Fibroblast of lung (primary cell): ENCODE measurements around the gene MAP3K2. TPM values are rescaled to one million over a fixed set of nuclear protein-coding genes. Genes with fewer than 3 reads are reported as not detected.

Source experiments
- DNase-seq, 2 donors: peaks; one replicate each; pipeline versions ENCODE4 v3.0.0 to v3.0.0-alpha.2; 2010; ENCODE audit warnings: low read depth in 2 of 2
- H2AFZ ChIP-seq: 2 replicates; pipeline ENCODE4 v1.5.1; 2012; ENCODE audit warnings: low read length, control low read depth, inconsistent platforms
- H3K27ac ChIP-seq: 2 replicates; pipeline ENCODE4 v1.5.1; 2011; ENCODE audit warnings: low read length, control low read depth; ENCODE audit not compliant: insufficient read depth
- H3K27me3 ChIP-seq: 2 replicates; pipeline ENCODE4 v1.5.1; 2011; ENCODE audit warnings: mild to moderate bottlenecking, low read length; ENCODE audit not compliant: control insufficient read depth, insufficient read depth
- H3K36me3 ChIP-seq: 2 replicates; pipeline ENCODE4 v1.5.1; 2011; ENCODE audit warnings: low read length; ENCODE audit not compliant: control insufficient read depth, insufficient read depth
- H3K4me1 ChIP-seq: 2 replicates; pipeline ENCODE4 v1.5.1; 2011; ENCODE audit warnings: low read length; ENCODE audit not compliant: control insufficient read depth, insufficient read depth; ENCODE audit errors: extremely low read depth
- H3K4me2 ChIP-seq: 2 replicates; pipeline ENCODE4 v1.5.1; 2011; ENCODE audit warnings: low read length, control low read depth; ENCODE audit not compliant: insufficient read depth; ENCODE audit errors: extremely low read depth
- H3K4me3 ChIP-seq, 4 experiments: fragments of 200-600 bp in 1 of 4; sonication (generic) in 1 of 4; replicated peaks in 1 of 4; 2 replicates each; pipeline ENCODE4 v1.5.1; 2011 to 2016; ENCODE audit warnings: low read length in 4 of 4, low read depth in 3 of 4, mild to moderate bottlenecking in 3 of 4, control low read depth in 2 of 4, inconsistent platforms in 1 of 4, mixed read lengths in 1 of 4; ENCODE audit not compliant: insufficient read depth in 1 of 4; ENCODE audit errors: control extremely low read depth in 1 of 4
- H3K79me2 ChIP-seq: 2 replicates; pipeline ENCODE4 v1.5.1; 2012; ENCODE audit warnings: mild to moderate bottlenecking, low read length, inconsistent platforms; ENCODE audit not compliant: control insufficient read depth, insufficient read depth
- H3K9ac ChIP-seq: 2 replicates; pipeline ENCODE4 v1.5.1; 2011; ENCODE audit warnings: mild to moderate bottlenecking, low read length, control low read depth; ENCODE audit not compliant: insufficient read depth
- H3K9me3 ChIP-seq: 2 replicates; pipeline ENCODE4 v1.5.1; 2012; ENCODE audit warnings: low read depth, low read length; ENCODE audit not compliant: control insufficient read depth, insufficient read depth
- H4K20me1 ChIP-seq: 2 replicates; pipeline ENCODE4 v1.5.1; 2011; ENCODE audit warnings: low read length; ENCODE audit not compliant: control insufficient read depth, insufficient read depth; ENCODE audit errors: extremely low read depth
- EZH2 ChIP-seq: IDR thresholded peaks from 2 replicates; pipeline ENCODE4 v1.5.1; 2012; ENCODE audit warnings: low read length, control low read depth, mild to moderate bottlenecking; ENCODE audit errors: missing control alignments
- polyA plus RNA-seq, 2 donors: library from polyadenylated mRNA; depleted of rRNA in 1 of 2; stranded (reverse) in 1 of 2; unstranded in 1 of 2; fragments of >200 nt; gene quantifications; 2 replicates each; pipeline ENCODE4 v1.2.1, GENCODE V29; 2011 to 2012; ENCODE audit warnings: missing spikeins in 1 of 2
- total RNA-seq: library from RNA; depleted of rRNA; stranded (reverse); fragments of >200 nt; gene quantifications from 2 replicates; pipeline ENCODE4 v1.2.1, GENCODE V29; 2014
- TF ChIP-seq, protein P1 (sequence below), 2 donors: IDR thresholded peaks in 1 of 2; conservative IDR thresholded peaks in 1 of 2; 1 replicate in 1 of 2; 2 replicates in 1 of 2; pipeline ENCODE4 v1.5.1; 2011 to 2012; ENCODE audit warnings: low read length in 2 of 2, control low read depth in 1 of 2, inconsistent platforms in 1 of 2, low read depth in 1 of 2, mild to moderate bottlenecking in 1 of 2

The MAP3K2 gene
- total and polyA plus RNA-seq, 2 donors (not counting 1 experiment from before 2014, with no cell fraction given), result 15.6 to 30.1 TPM

DNA sequence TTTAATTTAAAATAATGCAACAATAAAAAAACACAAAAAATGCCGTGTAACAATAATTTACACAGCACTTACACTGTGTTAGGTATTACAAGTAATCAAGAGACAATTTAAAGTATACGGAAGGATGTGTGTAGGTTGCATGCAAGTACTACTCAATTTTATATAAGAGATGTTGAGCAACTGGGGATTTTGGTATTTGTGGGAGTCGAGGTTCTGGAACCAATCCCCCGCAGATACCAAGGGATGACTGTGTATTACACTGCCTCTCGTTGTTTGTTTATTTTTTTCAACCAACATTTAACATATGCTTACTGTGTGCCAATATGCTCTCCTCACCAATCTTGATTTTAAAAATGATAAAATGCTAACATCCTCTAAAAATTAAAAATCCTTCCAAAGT is 24.8 kb downstream of the MAP3K2 start:
- DNase-seq, result peak; percentile 29 to 45
- TF ChIP-seq EZH2, result no peak
- TF ChIP-seq, protein P1, sequence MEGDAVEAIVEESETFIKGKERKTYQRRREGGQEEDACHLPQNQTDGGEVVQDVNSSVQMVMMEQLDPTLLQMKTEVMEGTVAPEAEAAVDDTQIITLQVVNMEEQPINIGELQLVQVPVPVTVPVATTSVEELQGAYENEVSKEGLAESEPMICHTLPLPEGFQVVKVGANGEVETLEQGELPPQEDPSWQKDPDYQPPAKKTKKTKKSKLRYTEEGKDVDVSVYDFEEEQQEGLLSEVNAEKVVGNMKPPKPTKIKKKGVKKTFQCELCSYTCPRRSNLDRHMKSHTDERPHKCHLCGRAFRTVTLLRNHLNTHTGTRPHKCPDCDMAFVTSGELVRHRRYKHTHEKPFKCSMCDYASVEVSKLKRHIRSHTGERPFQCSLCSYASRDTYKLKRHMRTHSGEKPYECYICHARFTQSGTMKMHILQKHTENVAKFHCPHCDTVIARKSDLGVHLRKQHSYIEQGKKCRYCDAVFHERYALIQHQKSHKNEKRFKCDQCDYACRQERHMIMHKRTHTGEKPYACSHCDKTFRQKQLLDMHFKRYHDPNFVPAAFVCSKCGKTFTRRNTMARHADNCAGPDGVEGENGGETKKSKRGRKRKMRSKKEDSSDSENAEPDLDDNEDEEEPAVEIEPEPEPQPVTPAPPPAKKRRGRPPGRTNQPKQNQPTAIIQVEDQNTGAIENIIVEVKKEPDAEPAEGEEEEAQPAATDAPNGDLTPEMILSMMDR (conservative IDR thresholded peaks at IDR 0.05 in 1 of 2, IDR thresholded peaks at IDR 0.05 in 1 of 2; ENCODE audit: low read depth in 1 of 2, low read length in 2 of 2), result no peak

DNA sequence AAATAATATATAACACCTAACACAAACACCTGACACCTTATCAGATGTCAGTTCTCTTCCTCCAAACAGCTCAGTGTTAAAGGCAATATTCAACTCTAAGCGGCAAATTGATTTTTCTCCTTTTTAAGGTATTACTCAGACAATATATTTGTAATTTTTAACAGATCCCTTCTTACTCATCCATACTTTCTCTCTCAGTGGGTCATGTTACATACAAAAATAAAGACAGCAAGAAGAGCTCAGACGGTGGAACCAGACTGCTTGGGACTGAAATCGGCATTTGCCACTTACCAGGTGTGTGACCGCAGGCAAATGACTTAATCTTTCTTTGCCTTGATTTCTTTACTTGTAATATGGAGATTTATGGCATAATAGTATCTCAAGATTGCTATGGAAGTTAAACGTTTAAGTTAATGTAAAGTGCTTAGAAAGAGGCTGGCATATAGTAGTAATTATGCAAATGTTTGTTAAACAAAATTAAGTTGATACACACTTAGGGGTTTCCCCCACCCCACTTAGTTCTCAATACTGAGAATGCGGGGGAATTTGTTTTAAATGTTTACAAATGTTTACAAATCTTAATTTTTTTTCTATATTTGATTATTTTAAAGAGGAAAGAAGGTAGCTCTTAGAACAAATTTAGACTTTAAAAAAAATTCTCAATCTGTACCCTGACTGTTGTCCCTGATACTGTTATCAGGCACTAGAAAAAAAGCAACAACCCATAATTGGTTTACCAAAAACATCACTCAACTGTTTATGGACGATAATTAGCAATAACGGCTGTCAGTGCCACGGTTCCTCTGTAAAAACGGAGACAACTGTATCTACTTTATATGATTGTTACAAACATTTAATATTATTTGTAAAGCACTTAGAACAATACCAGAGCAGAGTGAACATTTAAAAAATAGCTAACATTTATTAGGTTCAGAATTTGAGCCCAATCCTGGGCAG is 25.6 kb downstream of the MAP3K2 start:
- H3K79me2 ChIP-seq, result peaks cover 27% of the 10 kb centered on the region
- TF ChIP-seq EZH2, result no peak
- TF ChIP-seq, protein P1 (conservative IDR thresholded peaks at IDR 0.05 in 1 of 2, IDR thresholded peaks at IDR 0.05 in 1 of 2; ENCODE audit: low read depth in 1 of 2, low read length in 2 of 2), result no peak
- no peaks in the 10 kb centered on the region for H3K9me3 ChIP-seq
- peak; percentile 19 to 38 for DNase-seq
- H3K9ac ChIP-seq, result no peak overlapping the region
- H3K4me1 ChIP-seq, result no peaks in the 10 kb centered on the region
- H3K27ac ChIP-seq, result no peak overlapping the region
- peaks cover 6% of the 10 kb centered on the region for H4K20me1 ChIP-seq
- no peak overlapping the region for H3K4me3 ChIP-seq
- H3K27me3 ChIP-seq, result no peaks in the 10 kb centered on the region
- H3K36me3 ChIP-seq, result no peaks in the 10 kb centered on the region
- H3K4me2 ChIP-seq, result no peak overlapping the region
- no peak overlapping the region for H2AFZ ChIP-seq

More for the DNA sequence above, 24.8 kb downstream of the MAP3K2 start:
- Histone ChIP-seq H3K9ac (no peak overlapping the region), H3K27ac (no peak overlapping the region), H3K79me2 (peaks cover 30% of the 10 kb centered on the region), H2AFZ (no peak overlapping the region), H3K27me3 (no peaks in the 10 kb centered on the region), H3K4me1 (no peaks in the 10 kb centered on the region), H3K4me2 (no peak overlapping the region), H3K36me3 (no peaks in the 10 kb centered on the region), H3K4me3 (no peak overlapping the region), H3K9me3 (no peaks in the 10 kb centered on the region), H4K20me1 (peaks cover 4% of the 10 kb centered on the region)

DNA sequence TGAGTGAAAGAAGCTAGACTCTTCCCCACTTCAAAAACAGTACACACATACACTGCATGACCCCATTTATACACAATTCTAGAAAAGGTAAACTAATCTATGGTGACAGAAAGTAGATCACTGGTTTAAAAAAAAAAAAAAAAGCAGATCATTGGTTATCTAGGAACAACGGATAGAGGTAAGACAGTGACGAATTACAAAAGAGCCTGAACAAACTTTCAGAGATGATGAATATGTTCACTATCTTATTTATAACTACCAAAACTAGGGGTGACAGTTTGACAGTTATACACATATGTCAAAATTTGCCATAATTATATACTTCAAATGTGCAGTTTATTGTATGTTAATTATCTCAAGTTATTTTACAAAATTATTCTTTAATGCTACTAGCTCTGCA is 27.5 kb downstream of the MAP3K2 start:
- Histone ChIP-seq H3K36me3 (no peaks in the 10 kb centered on the region), H2AFZ (no peak overlapping the region), H3K27ac (no peak overlapping the region), H3K9ac (no peak overlapping the region), H4K20me1 (peaks cover 6% of the 10 kb centered on the region), H3K79me2 (peaks cover 24% of the 10 kb centered on the region), H3K4me2 (no peak overlapping the region), H3K9me3 (no peaks in the 10 kb centered on the region), H3K4me1 (no peaks in the 10 kb centered on the region), H3K4me3 (no peak overlapping the region), H3K27me3 (no peaks in the 10 kb centered on the region)
- DNase-seq, result no peak
- no peak for TF ChIP-seq EZH2
- TF ChIP-seq, protein P1 (conservative IDR thresholded peaks at IDR 0.05 in 1 of 2, IDR thresholded peaks at IDR 0.05 in 1 of 2; ENCODE audit: low read depth in 1 of 2, low read length in 2 of 2), result no peak
